Esophagus (tissue), 2 donors: ENCODE measurements around the gene VEZF1. TPM values are rescaled to one million over a fixed set of nuclear protein-coding genes. Genes with fewer than 3 reads are reported as not detected.
A peak's percentile ranks its signal among the peaks of the same experiment; 100 is the strongest.

Experiments
- H3K27ac ChIP-seq, 2 donors: one replicate each; pipeline ENCODE4 v1.5.1; 2013; ENCODE audit warnings: low read depth in 2 of 2, mild to moderate bottlenecking in 2 of 2, inconsistent platforms in 1 of 2, low read length in 1 of 2, moderate library complexity in 1 of 2
- H3K27me3 ChIP-seq, 2 donors: one replicate each; pipeline ENCODE4 v1.6.1; 2013; ENCODE audit warnings: low read length in 2 of 2, control low read depth in 1 of 2, mild to moderate bottlenecking in 1 of 2; ENCODE audit not compliant: insufficient read depth in 2 of 2, control insufficient read depth in 1 of 2
- H3K36me3 ChIP-seq, 2 donors: one replicate each; pipeline ENCODE4 v1.6.1; 2013; ENCODE audit warnings: low read length in 1 of 2; ENCODE audit not compliant: control insufficient read depth in 2 of 2, insufficient read depth in 2 of 2
- H3K4me1 ChIP-seq, 2 donors: one replicate each; pipeline ENCODE4 v1.6.1; 2013; ENCODE audit warnings: low read length in 1 of 2; ENCODE audit not compliant: control insufficient read depth in 2 of 2, insufficient read depth in 2 of 2
- H3K4me3 ChIP-seq, 2 donors: one replicate each; pipeline ENCODE4 v1.5.1; 2013; ENCODE audit warnings: low read length in 2 of 2, mild to moderate bottlenecking in 2 of 2, low read depth in 1 of 2, moderate library complexity in 1 of 2
- H3K9me3 ChIP-seq, 2 donors: one replicate each; pipeline ENCODE4 v1.6.1; 2013; ENCODE audit warnings: mild to moderate bottlenecking in 2 of 2, low read depth in 1 of 2, low read length in 1 of 2, moderate library complexity in 1 of 2; ENCODE audit not compliant: control insufficient read depth in 2 of 2, insufficient read depth in 1 of 2
- WGBS, 2 donors: extraction: QIAGEN DNeasy Blood & Tissue Kit; methylation state at CpG; one replicate each; pipeline ENCODE4 v1.1.7; 2013; 5-methylcytosine and 5-hydroxymethylcytosine counted together
- polyA plus RNA-seq, 2 donors: library from polyadenylated mRNA; stranded (reverse); fragments of 200-250 nt; gene quantifications; one replicate each; pipeline ENCODE4 v1.2.3, GENCODE V29; 2013
- donor health status: healthy with polysubstance abuse.
- donor health status: Bipolar disorder and iron deficiency.

Gene VEZF1
- polyA plus RNA-seq, 2 donors = 8.8 to 10.6 TPM

GRCh38 chr17:57925361-57925990 is 62.6 kb downstream of the VEZF1 start:
- WGBS, 2 donors = 68 to 70% methylated on average over 9 of the region's 9 CpGs
- H3K36me3 ChIP-seq = no peaks in the 10 kb centered on the region
- no peaks in the 10 kb centered on the region for H3K9me3 ChIP-seq
- peak overlapping the region; percentile 18 to 73 for H3K27ac ChIP-seq
- H3K4me3 ChIP-seq = no peak overlapping the region
- H3K4me1 ChIP-seq = peaks cover 5 to 11% of the 10 kb centered on the region in 2 donors
- no peaks in the 10 kb centered on the region for H3K27me3 ChIP-seq

- WGBS, 2 donors = 63 to 73% methylated on average over 4 of the region's 4 CpGs
- Histone ChIP-seq H3K27me3 (no peaks in the 10 kb centered on the region), H3K4me3 (no peak overlapping the region), H3K4me1 (peaks cover 5 to 9% of the 10 kb centered on the region in 2 donors), H3K9me3 (no peaks in the 10 kb centered on the region), H3K27ac (peak overlapping the region in 1 of 2 donors; percentile 52), H3K36me3 (no peaks in the 10 kb centered on the region)
Observed at GRCh38 chr17:57924677-57925076, 63.4 kb downstream of the VEZF1 start.

Other genes starting within 250 kb of the VEZF1 start
- not detected for gene CCDC182, start 243.0 kb downstream of the VEZF1 start, polyA plus RNA-seq
- gene MRPS23, start 138.2 kb downstream of the VEZF1 start, polyA plus RNA-seq = 10 to 100 TPM in 1 of 2 donors, 1 to 10 TPM in 1; 6.5 to 29.2 TPM
- gene CUEDC1, start 32.8 kb downstream of the VEZF1 start, polyA plus RNA-seq = 10 to 100 TPM; 19.9 to 31.1 TPM
- gene SRSF1, start 19.0 kb upstream of the VEZF1 start, polyA plus RNA-seq = 10 to 100 TPM; 80.7 to 91.7 TPM
- 10 to 100 TPM; 14.8 to 15.3 TPM for gene DYNLL2, start 95.2 kb upstream of the VEZF1 start, polyA plus RNA-seq
- under 1 TPM in 1 of 2 donors, not detected in 1; under 0.01 TPM for gene OR4D1, start 160.1 kb upstream of the VEZF1 start, polyA plus RNA-seq
- not detected for gene OR4D2, start 178.7 kb upstream of the VEZF1 start, polyA plus RNA-seq
- not detected for gene EPX, start 204.5 kb upstream of the VEZF1 start, polyA plus RNA-seq
- 10 to 100 TPM in 1 of 2 donors, 1 to 10 TPM in 1; 7.8 to 10.2 TPM for gene MKS1, start 231.0 kb upstream of the VEZF1 start, polyA plus RNA-seq